Measurements from ENCODE around the gene PMEPA1.
A peak's percentile ranks its signal among the peaks of the same experiment; 100 is the strongest.

PMEPA1 gene

DNA sequence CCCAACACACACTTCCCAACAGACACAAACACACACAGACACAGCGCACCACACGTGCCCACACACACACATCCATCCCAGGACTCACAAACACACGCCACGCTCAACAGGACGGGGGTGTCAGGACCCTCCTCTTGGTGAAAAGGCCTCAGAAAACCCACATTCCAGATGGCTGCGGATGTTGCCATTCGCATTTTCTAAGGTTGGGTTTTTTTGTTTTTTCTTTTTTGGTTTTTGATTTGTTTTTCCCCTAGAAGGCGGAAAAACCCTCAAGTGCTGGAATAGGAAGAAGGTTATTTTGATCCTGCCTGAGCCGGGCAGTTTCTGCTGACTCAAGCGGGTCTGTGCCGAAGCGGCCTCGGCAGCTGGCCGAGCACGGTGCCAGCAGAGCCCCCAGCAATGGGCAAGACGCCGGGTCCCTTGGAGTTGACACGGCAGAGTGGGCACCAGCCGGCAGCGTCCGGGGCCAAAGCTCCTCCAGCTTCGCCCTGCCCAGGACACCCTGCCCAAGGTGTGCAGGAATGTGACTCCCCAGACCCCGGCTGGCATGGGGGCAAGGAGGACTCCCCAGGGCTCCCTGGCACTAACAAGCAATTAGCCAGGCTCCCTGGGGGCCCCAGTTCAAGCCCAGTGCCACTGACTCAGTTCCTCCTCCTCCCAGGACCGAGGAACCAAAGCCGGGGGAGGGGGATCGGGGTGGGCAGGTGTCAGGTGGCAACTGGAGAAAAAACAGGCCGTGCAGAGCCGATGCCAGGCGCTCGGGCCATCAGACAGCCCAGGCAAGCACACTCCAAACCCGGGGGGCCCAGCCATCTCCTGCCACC is 48.7 kb downstream of the PMEPA1 start:
- DNase-seq (ENCODE audit: low read depth) = no peak

DNA sequence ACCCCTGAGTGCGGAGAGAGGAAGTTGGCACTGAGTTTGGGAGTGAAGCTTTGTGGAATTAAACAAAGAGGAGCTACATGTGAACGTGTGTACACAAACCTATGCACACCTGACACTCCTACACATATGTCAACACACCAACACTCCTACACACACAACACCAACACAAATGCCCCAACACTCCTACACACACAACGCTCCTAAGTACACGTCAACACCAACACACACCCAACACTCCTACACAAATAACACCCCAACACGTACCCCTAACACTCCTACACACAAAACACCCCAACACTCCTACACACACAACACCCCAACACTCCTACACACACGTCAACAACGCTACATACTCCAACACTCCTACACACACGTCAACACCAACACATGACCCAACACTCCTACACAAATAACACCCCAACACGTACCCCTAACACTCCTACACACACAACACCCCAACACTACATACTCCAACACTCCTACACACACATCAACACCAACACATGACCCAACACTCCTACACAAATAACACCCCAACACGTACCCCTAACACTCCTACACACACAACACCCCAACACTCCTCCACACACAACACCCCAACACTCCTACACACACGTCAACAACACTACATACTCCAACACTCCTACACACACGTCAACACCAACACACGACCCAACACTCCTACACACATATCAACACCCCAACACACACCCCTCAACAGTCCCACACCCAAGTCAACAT is 49.5 kb downstream of the PMEPA1 start:
- DNase-seq (ENCODE audit: low read depth) = no peak

DNA sequence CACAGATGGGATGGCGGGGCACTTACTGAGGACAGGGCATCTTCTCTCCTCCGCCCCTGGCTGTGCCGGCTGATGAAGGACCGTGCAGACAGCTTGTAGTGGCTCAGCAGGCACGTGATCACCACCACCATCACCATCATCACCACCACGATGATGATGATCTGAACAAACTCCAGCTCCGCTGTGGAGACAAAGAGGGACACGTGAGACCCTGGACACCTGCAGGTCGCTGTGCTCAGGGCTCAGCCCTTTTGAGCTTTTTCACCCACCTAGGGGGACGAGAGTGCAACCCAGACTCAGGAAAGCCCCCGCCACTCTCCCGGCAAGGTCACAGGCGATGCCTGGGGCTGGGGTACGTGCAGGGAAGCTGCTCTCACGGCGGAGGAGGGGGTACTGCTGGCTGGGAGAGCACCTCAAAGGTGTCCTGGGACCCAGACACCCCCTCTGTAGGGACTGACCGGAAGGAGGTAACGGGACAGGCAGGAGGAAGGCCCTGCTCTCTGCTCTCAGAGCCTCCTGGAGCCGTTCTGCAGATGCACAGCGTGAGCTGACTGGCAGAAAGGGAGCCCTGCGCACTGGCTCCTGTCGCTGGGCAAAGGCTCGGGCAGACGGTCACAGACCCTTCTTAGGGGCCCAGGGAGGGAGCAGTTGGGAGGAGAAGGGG is 50.2 kb downstream of the PMEPA1 start:
- DNase-seq (ENCODE audit: low read depth) = no peak

DNA sequence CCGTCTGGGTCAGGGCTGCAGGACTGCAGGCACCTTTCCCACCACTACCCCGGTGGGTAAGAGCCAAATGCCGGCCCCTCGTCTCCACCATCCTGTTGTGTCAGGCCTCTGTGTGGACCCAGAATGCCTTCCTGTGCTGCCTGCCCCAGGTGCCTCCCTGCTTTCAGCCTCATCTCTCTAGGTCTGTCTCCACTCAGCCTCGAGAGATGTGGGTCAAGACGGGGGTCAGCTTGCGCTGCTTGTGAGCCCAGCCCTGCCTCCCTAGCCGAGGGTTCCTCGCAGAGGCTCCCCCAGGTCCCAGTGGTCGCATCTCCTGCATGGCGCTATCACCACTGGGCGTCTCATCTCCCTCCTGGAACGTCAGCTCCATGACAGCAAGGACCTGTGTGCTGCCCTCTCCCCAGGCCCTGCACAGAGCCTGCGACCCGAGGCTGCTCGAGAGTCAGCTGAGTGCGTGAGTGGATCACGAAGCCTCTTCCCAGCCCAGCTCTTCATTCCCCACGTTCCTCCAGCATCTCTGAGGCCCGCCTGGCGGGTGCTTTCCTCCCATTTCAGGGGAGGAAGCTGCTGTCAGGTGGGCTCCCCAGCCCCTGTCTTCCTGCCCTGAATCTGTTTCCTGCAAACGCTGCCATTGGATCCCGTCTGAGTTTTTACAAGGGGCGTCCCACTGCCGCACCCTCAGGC is 50.8 kb downstream of the PMEPA1 start:
- no peak for DNase-seq (ENCODE audit: low read depth)

DNA sequence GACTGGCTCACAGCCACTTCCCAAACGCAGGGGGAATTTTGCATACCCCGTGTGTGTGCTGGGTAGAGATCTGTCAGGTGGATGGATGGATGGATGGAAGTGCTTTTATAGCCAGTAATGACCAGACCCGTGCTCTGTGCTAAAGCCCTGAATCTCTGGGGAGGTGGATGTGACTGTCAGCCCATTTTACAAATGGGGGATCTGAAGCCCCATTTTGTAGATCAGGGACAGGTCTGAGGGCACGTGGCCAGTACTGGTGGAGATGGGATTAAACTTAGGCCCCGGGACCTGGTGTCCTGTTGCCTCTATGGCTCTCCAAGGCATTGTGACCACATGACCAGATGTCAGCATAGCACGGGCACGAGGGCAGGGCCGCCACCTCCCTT is 51.4 kb downstream of the PMEPA1 start:
- no peak for DNase-seq (ENCODE audit: low read depth)

DNA sequence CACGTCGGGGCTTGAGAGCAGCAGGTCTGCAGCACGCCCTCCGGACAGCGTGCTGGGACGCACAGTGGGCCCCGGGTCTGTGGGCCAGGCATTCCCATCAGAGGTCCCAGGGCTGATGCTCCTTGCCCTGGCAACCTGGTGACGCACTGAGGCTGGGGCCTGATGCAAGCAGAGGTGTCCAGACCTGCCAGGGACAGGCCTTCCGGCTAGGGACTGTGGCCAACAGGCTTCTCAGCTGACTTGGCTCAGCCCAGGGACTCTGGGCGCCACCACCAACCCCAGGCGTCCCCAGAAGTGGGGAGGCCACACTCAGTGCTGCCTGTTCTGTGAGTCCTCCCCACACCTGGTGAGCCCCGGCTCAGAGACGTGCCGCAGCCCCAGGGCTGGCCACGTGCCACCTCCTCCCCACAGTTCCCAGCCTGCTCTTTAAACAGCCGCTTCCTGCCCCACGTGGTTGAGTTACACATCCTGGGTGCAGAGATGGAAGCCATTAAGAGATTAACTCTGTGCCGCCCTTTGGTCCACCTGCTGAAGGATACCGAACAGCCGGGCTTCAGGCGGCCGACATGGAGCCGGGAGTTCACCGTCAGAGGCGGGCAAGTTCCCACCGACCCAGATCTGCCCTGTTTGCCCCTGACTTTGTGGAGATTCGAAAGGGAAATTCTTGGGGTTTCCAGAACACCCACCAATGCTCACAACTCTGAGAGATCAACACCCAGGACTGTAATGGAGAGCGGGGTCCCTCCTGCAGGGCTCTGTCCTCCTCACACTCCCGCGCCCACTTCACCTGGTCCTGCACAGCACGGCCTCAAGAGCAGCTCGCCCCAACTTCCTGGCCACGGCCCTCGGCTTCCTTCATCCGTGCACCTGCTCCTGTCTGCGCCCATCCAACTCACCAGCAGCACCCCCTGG is 52.0 kb downstream of the PMEPA1 start:
- DNase-seq (ENCODE audit: low read depth) = peak; percentile 22

DNA sequence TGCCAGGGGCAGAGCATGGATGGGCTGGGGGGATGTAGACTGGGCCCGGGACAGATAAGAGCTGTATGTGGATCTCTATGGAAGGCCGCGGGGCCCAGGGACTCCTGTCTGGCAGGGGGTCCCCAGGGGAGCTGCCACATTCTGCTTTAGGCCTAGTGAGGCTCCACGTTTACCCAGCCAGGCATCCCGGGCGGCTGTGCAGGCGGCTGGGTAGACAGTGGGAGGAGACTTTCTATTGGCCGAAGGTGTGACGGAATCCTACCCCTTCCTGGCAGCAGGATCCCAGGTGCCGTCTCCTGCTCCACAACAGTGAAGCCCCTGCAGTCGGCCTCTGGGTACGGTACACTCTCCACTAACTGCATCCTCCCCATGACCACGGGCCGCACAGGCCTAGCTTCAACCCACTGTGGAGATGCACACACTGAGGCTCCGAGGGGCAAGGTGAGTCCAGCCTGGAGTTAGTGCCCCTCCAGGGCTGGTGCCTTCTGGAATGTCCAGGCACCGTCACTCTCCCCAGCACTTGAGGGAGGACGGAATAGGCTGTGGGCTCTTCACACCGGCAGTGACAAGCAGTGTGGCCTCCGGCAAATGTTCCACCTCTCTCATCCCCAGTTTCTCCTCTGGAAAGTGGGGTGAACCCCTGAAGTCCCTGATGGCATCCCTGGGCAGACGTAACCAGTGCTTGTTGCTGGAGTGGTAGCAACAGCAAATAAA is 52.8 kb downstream of the PMEPA1 start:
- DNase-seq (ENCODE audit: low read depth) = no peak

DNA sequence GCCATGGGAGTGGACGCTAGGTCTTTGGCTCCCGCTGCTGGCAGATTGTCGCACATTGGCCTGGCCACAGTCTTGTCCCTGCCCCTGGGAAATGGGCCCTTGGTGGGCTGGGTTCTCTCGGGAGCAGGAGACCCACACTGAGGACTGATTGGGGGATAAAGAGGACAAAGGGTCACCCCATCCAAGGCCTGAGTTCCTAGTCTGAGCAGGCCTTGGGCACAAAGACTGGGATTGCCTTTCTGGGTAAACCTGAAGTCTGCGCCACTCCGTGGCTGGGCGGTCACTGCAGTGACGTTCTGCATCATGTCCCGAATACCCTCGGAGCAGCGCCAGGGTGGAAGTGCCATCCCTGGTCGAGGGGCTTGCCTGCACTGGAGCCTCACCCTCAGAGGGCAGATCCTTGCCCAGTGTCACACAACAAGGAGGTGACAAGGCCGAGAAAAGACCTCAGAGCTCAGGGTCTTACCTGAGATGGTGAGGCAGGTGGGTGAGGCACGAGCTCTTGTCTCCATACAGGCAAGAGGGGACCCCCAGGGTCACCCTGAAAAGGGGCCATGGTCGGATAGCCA is 53.5 kb downstream of the PMEPA1 start:
- no peak for DNase-seq (ENCODE audit: low read depth)

DNA sequence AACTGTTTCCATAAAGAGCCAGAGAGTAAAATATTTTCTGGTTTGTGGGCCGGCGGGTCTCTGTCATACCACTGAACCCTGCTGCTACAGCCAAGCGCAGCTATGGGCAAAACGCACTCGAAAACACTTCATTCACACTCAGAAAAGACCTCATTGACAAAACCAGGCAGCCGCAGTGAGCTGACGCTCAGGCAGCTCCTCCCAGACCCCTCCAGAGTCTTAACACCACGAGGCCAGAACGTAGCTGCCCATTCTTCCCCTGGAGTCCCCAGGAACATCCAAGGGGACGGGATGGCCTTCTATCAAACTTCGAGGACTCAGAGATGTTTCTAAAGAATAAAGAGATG is 54.0 kb downstream of the PMEPA1 start:
- no peak for DNase-seq (ENCODE audit: low read depth)

DNA sequence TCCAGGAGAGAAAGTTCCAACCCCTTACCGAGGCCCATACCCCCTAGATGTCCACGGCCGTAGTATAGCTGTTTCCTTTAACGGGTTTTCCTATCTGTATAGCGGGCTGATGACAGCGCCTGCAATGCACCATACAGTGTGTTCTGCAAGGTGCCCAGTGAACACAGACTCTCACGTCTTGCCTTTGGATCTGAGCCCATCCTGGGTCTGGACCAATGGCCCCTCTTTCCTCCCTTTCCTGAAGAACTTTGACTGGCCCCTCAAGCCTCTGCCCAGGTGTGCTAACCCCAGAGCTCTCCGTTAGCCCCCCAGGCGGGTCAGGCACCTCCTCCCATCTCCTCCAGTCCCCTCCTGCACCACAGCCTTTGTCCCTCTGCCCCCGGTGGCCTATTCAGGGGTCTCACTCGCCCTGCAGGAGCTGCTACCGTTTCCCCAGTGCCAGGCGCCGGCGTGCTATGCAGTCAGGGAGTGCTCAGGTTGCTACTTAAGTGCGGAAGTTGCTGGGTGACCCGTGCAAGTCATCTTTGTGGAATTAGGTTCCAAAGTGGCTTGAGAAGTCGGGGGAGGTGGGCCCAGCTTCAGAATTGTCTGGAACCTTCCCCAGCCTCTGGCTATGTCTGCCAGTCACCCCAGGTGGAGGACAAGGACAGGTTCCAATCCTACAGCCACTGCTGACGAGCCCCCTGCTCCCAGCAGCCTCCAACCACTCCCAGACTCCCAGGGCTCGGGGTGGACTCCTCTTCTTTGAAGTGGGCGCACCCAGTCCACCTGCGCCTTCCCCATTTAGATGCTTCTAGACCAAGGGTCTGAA is 54.6 kb downstream of the PMEPA1 start:
- DNase-seq (ENCODE audit: low read depth) = no peak

DNA sequence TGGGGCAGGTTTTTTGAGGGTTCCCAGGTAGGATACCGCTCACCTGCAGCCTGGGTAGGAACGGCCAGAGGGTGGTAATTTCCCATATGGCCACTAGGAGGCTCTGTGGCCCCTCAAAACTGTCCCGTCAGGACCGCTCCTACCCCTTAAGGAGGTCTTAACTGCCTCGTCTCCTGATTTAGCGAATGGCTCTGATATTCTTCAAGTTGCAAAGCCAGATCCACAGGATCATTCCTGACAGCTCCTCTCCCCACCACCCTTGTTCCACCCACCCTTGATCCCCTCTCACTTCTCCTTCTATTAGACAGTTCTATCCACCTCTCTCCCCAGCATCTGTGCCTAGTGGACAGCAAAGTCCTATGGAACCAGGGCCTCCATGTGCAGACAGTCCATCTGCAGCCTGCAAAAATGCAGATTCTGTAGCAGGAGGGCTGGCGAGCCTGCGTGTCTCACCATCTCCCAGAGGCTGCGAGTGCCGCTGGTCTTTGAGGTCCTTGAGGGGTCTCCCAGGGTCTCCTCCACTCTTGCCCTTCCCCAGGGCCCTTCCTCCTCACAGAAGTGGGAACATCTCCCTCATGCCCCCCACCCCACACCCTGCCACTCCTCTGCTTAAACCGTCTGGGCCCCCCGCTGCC is 55.3 kb downstream of the PMEPA1 start:
- DNase-seq (ENCODE audit: low read depth) = peak; percentile 25

DNA sequence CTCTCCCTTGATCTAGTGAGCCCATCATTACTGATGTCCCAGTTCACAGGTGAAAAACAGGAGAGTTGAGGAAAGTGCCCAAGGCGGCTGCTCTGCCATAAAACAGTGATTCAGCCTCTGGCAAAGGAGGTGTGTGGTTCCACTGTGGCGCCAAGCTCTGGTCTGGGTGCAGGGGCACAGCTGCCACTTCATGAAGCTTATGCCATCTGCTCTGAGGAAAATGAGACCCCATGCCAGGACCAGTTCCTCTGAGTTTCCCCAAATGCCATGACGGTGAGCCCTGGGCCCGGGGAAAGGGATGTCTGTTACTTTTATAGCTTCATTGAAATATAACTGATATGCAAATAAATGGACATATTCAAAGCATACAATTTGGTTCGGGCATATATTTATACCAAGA is 55.9 kb downstream of the PMEPA1 start:
- DNase-seq (ENCODE audit: low read depth) = no peak

DNA sequence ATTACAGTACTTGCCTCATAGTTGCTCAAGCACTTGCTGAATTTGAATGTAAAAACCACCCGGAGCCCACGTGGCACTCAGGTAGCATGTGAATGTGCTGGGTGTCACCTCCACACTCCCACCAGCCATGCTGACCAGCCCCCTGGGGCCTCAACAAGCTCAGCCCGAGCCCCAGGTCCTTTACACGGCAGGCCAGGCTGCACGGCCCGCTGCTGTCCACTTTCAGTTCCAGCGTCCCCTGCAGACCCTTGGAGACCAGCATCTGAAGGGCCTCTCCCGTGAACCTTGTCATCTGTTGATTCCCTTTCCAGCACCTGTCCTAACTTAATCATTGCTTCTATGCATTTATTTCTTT is 56.3 kb downstream of the PMEPA1 start:
- no peak for DNase-seq (ENCODE audit: low read depth)

DNA sequence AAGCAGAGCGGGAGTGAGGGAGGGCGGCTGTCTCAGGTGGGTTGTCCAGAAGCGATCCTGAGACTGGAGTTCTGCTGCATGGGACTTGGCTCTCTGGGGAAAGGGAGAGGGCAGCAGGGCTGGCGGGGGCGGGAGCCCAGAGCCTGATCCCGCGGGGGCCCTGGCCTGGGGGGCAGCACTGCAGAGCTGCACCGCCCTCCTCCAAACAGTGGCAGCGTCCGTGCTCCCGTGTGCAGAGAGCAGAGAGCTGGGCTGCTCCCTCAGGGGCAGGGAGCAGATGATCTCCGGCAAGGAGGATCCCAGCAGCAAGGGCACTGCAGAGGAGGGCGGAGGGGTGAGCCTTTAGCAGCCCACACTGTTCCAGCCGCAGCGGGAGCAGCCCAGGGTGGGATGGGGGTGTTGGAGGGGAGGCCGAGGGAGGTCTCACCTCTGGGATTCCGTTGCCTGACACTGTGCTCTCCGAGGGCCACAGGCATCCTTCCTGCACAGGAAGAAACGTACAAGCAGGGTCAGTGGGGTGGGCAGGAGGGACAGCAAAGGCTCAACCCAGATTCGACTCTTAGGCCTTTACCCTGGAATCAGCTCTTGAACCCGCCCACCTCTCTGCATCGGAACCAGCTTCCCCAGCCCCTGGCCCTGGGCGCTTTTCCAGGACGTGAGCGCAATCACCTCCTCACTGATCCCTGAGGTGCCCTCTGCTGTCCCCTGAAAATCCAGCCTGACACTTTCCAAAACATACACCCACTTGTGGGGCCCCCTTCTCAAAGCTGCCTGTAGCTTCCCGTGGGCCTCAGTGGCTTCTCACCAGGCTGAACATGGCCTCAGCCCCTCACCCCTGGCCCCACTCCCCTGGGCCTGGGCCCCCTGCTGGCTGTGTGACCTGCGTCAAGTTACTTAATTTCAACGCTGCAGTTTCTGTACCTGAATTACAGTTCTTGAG is 56.9 kb downstream of the PMEPA1 start:
- no peak for DNase-seq (ENCODE audit: low read depth)

DNA sequence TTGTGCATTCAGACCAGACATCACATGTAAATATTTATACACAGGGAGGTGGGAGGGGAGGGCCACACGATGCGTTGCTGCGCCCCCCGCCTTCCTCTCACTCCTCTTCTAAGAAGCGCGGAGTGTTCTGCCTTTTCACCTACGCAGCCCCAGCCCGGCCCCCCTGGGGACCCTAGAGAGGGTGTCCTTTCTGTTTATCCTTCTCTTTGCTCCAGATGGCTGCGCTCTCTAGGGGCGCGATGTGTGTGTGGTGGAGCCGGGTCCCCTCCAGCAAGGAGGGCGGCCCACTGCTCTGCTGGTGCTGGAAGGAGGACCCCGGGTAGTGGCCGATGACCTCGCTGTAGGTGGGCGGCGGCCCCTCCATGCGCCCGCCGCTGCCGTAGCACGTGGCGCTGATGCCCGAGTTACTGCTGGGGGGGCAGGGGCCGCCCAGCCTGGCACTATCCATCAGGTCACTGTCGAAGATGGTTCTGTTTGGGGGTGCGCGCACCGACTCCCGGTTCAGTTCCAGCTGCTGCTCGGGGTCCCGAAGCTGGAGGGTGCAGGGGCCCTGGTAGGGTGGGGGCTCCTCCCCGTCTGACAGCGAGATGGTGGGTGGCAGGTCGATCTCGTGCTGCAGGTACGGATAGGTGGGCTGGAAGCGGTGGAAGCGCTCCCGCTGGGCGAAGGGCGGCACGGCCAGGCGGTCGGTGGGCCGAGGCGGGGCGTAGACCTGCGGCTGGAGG is 57.8 kb downstream of the PMEPA1 start:
- no peak for DNase-seq (ENCODE audit: low read depth)

DNA sequence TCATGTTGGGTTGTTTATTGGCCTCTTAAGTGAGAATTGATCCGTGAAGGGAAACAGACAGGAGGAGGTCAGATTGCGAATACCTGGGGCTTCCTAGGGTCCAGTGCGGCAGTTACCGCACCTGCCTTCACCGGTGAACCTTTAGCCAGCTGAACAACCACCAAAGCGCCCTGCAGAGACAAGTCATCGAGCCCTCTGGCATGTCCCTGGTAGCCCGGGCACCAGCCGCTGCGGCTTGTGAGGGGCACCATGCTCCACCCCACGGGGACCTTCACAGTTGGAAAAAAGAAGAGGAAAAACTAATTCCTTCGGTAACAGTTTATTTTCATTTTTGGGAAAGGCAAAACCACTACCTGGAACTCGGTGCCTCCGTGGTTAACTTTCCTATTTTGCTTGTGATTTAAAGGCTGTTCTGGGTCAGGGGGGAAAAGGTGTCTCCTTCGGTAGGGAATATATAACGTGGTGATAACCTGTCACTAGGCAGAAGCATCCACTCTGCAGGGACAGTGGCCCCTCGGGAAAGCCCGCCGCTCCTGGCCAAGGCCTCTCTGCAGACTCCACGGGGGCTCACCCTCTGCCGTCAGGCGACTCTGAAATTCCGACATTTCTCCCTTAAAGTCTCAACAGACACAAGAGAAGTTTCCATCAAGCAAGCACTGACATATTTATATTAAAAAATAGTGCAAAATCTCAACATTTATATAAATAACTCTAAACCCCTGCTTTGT is 58.9 kb downstream of the PMEPA1 start:
- DNase-seq (ENCODE audit: low read depth) = no peak

DNA sequence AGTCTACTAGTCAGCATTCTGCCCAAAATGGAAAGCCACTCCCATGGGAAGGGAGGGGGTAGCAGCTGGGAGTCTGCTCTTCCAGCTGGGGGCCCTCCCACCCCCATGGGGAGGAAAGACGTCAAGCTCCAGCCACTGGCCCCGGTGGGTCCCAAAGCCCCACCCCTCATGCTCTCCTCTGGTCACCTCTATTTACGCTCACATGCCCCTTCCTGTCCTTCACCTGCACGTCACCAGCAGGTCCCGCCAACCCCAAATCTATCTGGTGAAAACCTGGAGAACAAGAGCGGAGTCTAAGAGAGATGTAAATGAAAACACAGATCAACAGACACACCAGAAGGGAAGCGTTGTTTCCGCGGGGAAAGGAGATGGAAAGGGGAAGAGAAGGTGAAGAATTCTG is 59.5 kb downstream of the PMEPA1 start:
- no peak for DNase-seq (ENCODE audit: low read depth)

All from stimulated activated CD8-positive, alpha-beta memory T cell treated with anti-CD3 and anti-CD28 coated beads, Interleukin-12 subunit alpha, Interleukin-12 subunit beta, amount 100 ng/mL, for 4 hours (primary cell).